GM18517 (cell line): ENCODE measurements around the gene CENPO.

Experiments
- ATAC-seq: cut with Tn5 transposase; IDR thresholded peaks from one replicate; pipeline ENCODE4 v1.9.1; 2021; ENCODE audit warnings: mild to moderate bottlenecking, moderate library complexity; ENCODE audit not compliant: unreplicated experiment

The CENPO gene

GRCh38 chr2:24792874-24793760, at the start of gene CENPO, which contains the start of gene PTRHD1:
TSS of gene CENPO (plus strand) at chr2:24793425. CDS start at chr2:24793920, 495 bp downstream.
TSS of gene PTRHD1 (minus strand) at chr2:24793391. CDS start at chr2:24793377, 14 bp downstream.
- ATAC-seq, result peak; percentile 91

GRCh38 chr2:24743924-24744323, 49.3 kb upstream of the CENPO start:
- ATAC-seq, result no peak

GRCh38 chr2:24744356-24744755, 48.9 kb upstream of the CENPO start:
- no peak for ATAC-seq

- ATAC-seq, result no peak
These were observed 47.4 kb upstream of the CENPO start for GRCh38 chr2:24745825-24746224.

GRCh38 chr2:24747299-24747698, 45.9 kb upstream of the CENPO start:
- ATAC-seq, result no peak

- ATAC-seq, result no peak
These were observed 44.0 kb upstream of the CENPO start for GRCh38 chr2:24749069-24749691.

- ATAC-seq, result no peak
These were observed 38.1 kb upstream of the CENPO start for GRCh38 chr2:24754985-24755705.

- ATAC-seq, result no peak
These were observed 36.4 kb upstream of the CENPO start for GRCh38 chr2:24756789-24757188.

GRCh38 chr2:24761866-24762265, 31.4 kb upstream of the CENPO start:
- ATAC-seq, result no peak

GRCh38 chr2:24762518-24762917, 30.7 kb upstream of the CENPO start:
- ATAC-seq, result no peak

GRCh38 chr2:24763843-24764242, 29.4 kb upstream of the CENPO start:
- ATAC-seq, result no peak

- no peak for ATAC-seq
These were observed 26.6 kb upstream of the CENPO start for GRCh38 chr2:24766609-24767008.

GRCh38 chr2:24768013-24768412, 25.2 kb upstream of the CENPO start:
- ATAC-seq, result no peak

GRCh38 chr2:24768601-24769000, 24.6 kb upstream of the CENPO start:
- ATAC-seq, result no peak

- ATAC-seq, result no peak
These were observed 22.2 kb upstream of the CENPO start for GRCh38 chr2:24771061-24771460.

- ATAC-seq, result no peak
These were observed 21.2 kb upstream of the CENPO start for GRCh38 chr2:24771764-24772586.

- no peak for ATAC-seq
These were observed 18.9 kb upstream of the CENPO start for GRCh38 chr2:24774373-24774772.

GRCh38 chr2:24779116-24779515, 14.1 kb upstream of the CENPO start:
- ATAC-seq, result no peak

- ATAC-seq, result no peak
These were observed 9.6 kb upstream of the CENPO start for GRCh38 chr2:24783641-24784040.

- ATAC-seq, result no peak
These were observed 7.4 kb upstream of the CENPO start for GRCh38 chr2:24785671-24786321.
